HG03097 (cell line): Measurements from ENCODE around the gene CHST3.
"Not testable (repeated sequence)": the region's sequence is repeated elsewhere in the genome, so short reads cannot be mapped to it uniquely, and the experiment has no call there.

ENCODE experiments used
- ATAC-seq: cut with Tn5 transposase; IDR thresholded peaks from one replicate; pipeline ENCODE4 v1.9.1; 2021; ENCODE audit not compliant: unreplicated experiment, low FRiP score

CHST3 gene

DNA sequence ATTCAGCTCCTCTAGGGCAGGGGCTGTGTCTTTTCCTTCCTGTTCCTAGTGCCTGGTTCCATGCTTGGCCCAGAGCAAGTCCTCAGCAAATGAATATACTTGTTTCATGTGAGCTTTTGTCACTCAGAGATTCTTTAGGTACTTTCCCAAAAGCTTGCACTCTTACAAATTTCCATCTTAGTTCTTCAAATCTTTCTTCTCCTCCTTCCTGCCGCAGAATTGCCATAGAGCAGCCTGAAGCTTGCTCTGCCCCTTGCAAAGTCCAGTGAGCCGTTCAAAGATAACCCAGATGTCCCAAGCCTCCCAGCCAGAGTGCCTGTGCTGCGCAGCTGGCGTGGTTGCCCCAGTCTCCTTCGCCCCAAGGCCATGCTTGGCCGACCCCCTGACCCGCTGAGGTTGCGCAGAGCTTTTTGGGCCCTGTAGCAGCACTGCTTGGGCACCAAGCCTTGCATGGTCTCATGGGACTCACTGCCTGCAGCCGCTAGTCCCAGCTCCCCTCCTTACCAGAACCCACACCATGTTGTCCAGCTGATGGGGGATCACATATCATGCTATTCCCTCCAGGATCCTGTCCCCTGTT lies 20.7 kb downstream of the CHST3 start:
- no peak for ATAC-seq

GRCh38 chr10:71985542-71986250 lies 21.5 kb downstream of the CHST3 start:
- no peak for ATAC-seq

- ATAC-seq, result not testable (repeated sequence)
Measured at GRCh38 chr10:71988895-71989294, 24.7 kb downstream of the CHST3 start.

DNA sequence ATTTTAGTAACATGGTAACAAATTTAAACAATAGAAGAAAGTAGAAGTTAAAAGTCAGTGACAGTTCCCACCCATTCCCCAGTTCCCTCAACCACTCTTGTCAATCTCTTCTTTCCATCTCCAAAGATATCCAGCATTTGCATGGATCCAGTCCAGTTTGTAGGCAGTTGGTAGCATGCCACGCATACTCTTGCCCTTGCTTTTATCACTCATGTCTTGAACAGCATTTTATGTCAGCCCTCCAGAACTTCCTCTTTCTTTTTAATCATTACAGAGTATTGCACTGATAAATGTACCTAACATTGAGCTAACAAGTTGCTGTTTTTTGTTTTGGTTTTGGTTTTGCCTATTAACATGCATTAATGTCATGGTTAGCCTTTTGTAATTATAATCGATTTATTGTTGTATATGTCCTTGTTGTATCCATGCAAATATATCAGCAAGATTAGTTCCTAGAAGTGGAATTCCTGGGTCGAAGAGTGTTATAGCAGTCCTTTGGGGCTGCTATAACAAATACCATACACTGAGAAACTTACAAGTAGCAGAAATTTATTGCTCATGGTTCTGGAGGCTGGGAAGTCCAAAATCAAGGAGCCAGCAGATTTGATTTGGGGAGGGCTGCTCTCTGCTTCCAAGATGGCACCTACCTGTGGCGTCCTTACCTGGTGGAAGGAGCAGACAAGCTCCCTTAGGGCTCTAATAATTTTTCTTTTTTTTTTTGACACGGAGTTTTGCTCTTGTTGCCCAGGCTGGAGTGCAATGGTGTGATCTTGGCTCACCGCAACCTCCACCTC lies 25.7 kb downstream of the CHST3 start:
- ATAC-seq, result no peak

DNA sequence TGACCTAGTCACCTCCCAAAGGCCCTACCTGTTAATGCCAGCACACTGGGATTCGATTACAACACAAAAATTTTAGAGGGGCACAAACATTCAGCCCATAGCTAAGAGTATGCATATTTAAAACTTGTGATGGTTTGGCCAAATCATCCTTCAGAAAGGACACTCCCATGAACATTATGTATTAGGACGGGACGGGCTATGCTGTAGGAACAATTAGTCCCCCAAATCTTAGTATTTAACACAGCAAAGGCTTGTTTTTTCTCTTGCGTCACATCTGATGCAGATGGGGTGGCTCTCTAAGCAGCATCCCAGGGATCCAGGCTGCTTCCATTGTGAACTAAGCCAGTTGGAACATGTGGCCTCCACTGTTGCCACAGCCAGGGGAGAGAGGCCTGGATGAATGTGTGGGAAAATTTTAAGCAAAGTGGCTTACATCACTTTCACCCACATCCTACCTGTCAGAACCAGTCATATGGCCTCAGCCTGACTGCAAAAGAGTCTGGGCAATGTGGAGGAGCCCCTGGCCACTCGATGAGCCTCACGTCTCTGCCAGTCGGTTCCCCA lies 26.6 kb downstream of the CHST3 start:
- ATAC-seq, result no peak

DNA sequence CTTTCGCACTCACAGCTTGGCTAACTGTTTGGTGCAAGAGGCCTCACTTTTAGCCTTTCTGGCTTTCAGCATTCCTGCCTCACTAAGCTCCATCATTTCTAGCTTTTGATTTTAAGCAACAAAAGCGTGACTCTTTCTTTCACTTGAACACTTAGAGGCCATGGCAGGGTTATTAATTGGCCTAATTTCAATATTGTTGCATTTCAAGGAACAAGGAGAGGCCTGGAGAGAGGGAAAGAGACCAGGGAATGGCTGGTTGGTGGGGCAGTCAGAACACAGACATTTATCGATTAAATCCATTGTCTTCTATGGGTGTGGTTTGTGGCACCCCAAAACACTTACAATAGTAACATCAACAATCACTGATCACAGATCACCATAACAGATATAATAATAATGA lies 31.3 kb downstream of the CHST3 start:
- no peak for ATAC-seq

DNA sequence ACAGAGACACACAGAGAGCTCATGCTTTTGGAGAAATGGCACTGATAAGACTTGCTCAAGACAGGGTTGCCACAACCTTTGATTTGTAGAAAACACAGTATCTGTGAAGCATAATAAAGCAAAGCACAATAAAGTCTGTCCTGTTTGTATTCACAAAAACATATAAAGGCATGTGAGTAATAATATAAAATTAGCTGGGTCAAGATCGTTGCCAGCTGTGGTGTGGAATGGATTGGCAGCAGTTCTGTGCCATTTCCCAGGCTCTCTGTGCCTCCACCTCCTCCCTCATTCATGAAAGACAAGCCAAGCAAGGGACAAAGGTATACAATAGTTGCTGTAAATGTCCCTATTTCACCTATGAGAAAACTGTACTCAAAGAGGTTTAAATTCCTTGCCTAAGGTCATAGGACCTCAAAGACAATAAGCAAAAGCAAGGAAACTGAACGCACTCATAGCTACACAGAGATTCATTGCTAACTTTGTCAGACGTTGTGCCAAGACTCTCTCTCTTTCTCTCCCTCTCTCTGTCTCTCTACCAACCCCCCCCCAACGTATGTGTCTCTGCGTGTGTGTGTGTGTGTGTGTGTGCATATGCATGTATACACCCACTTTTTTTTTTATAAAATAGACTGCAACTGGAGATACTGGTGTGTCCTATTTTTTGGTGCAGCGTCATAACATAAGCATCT lies 31.8 kb downstream of the CHST3 start:
- ATAC-seq, result no peak

GRCh38 chr10:71996592-71997371 lies 32.6 kb downstream of the CHST3 start:
- no peak for ATAC-seq

- no peak for ATAC-seq
Measured at GRCh38 chr10:71998119-71998839, 34.1 kb downstream of the CHST3 start.

DNA sequence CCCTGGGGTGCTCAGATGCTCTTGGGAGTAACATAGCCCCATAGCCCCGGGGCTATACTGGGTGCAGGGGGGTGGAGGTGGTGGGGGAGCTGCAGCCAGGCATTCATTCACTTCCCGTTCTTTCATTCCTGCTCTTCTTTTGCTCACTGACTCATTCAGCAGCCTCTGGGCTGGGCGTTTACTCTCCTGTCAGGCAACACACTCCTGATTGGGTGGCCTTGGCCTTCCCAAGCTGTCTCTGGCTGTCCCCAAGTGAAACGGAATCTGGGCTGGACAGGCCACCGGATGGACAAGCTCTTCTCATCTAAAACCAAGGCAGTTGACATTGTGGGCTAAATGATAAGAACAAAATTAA lies 34.6 kb downstream of the CHST3 start:
- ATAC-seq, result no peak

DNA sequence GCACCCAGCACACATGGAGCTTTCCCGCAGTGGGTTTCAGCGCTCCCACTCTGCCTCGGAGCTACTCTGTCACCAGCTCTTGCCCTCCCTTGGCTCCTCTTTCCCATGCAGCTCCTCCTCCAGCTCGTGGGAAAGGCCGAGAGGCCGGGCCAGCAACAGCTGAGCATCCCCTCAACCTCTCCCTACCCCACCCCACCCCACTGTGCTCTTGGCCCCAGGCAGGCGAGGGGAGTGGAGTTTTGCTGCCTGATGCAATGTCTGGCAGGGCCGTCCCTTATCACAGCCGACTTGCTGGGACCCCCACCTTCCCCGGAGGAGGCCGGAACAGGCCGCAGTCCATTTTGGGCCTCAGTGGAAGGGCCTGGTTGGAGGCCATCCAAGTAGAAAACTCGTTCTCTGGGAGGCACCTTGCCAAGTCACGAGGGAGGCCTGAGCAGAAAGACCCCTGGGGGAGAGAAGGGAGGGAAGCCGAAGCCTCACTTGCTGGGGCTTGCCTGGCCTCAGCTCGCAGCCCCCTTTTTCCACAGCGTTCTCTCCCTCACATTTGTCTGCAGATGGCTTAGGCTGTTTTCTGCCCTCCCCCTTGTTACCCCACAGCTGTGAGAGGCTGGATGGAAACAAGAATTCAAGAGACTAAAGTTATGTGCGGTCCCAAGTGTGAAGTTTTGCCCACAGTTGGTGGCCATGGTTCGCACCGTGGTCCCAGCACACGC lies 35.3 kb downstream of the CHST3 start:
- no peak for ATAC-seq

DNA sequence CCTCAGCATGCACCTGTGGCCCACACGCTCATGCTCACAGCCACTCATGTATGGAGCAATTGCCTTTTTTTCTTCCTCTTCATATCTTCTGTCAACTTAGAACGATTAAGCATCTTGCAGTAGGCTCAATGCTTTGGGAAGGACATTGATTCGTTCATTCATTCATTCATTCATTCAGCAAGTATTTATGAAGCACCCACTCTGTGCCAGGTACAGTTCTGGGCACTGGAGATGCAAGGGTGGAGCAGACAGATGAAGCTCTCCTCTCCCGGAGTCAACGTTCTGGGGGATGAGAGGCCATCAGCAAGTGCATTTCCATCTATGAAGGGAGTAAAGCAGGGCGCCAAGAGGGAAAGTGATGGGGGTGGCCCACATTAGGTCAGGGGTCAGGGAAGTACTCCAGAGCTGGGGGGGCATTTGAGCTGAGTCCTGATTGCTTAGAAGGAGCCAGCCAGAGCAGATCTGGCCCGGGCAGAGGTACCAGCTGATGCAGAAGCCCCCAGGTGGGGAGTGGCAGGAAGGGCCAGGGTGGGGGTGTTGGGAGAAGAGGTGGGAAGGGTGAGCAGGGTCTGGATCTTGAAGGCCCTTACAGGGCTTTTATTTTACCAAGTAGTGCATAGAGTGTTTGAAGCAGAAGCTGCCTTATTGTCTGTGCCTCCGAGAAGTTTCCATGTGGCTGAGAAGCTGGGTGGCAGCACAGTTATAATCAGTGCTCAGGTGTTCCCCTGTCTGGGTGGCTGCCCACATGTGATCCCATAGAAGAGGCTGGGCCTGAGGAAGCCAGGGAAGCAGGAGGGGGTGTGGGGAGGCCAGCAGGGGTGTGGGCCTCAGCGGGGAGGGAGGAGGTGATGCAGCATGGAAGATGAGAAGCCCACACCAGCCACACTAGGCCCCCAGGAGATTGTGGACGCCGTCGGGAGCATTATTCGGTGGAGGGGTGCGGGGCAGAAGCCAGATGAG lies 36.2 kb downstream of the CHST3 start:
- no peak for ATAC-seq

- no peak for ATAC-seq
Measured at GRCh38 chr10:72001033-72001395, 36.8 kb downstream of the CHST3 start.

GRCh38 chr10:72002354-72003295 lies 38.4 kb downstream of the CHST3 start:
- ATAC-seq, result no peak

- no peak for ATAC-seq
Measured at GRCh38 chr10:72006026-72006425, 41.8 kb downstream of the CHST3 start.

DNA sequence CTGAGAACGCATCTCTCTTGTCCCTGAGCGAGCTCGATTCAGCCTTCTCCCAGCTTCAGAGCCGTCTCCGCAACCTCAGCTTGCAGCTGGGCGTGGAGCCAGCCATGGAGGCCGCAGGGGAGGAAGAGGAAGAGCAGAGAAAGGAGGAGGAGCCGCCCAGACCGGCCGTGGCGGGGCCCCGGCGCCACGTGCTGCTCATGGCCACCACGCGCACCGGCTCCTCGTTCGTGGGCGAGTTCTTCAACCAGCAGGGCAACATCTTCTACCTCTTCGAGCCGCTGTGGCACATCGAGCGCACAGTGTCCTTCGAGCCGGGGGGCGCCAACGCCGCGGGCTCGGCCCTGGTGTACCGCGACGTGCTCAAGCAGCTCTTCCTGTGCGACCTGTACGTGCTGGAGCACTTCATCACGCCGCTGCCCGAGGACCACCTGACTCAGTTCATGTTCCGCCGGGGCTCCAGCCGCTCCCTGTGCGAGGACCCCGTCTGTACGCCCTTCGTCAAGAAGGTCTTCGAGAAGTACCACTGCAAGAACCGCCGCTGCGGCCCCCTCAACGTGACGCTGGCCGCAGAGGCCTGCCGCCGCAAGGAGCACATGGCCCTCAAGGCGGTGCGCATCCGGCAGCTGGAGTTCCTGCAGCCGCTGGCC lies 43.2 kb downstream of the CHST3 start:
- ATAC-seq, result no peak
